CD14-positive monocyte (primary cell): Measurements from ENCODE around the gene F10. TPM values are rescaled to one million over a fixed set of nuclear protein-coding genes. Genes with fewer than 3 reads are reported as not detected.
A peak's percentile ranks its signal among the peaks of the same experiment; 100 is the strongest.

Experiments
- DNase-seq, 3 donors: peaks; one replicate each; pipeline ENCODE4 v3.0.0-alpha.2; 2011 to 2022
- H2AFZ ChIP-seq: 2 replicates; pipeline ENCODE4 v1.6.0; 2012; ENCODE audit warnings: mild to moderate bottlenecking, low read depth, low read length, inconsistent platforms; ENCODE audit not compliant: insufficient read depth, poor library complexity, severe bottlenecking
- H3K27ac ChIP-seq, 2 donors: 1 replicate in 1 of 2; 2 replicates in 1 of 2; pipeline ENCODE4 v1.5.1; 2012 to 2013; ENCODE audit warnings: low read length in 2 of 2, control low read depth in 1 of 2, inconsistent platforms in 1 of 2, low read depth in 1 of 2, mild to moderate bottlenecking in 1 of 2
- H3K27me3 ChIP-seq, 2 donors: one replicate each; pipeline versions ENCODE4 v1.6.0 to v1.6.1; 2011 to 2013; ENCODE audit warnings: low read length in 2 of 2; ENCODE audit not compliant: control insufficient read depth in 2 of 2, insufficient read depth in 2 of 2
- H3K36me3 ChIP-seq, 2 donors: replicated peaks in 1 of 2; 1 replicate in 1 of 2; 2 replicates in 1 of 2; pipeline versions ENCODE4 v1.5.1 to v1.6.1; 2012 to 2013; ENCODE audit warnings: low read length in 2 of 2, control low read depth in 1 of 2, inconsistent platforms in 1 of 2, mild to moderate bottlenecking in 1 of 2; ENCODE audit not compliant: insufficient read depth in 2 of 2, control insufficient read depth in 1 of 2
- H3K4me1 ChIP-seq, 2 donors: 1 replicate in 1 of 2; 2 replicates in 1 of 2; pipeline versions ENCODE4 v1.5.1 to v1.6.1; 2012 to 2013; ENCODE audit warnings: low read length in 2 of 2, control low read depth in 1 of 2, inconsistent platforms in 1 of 2, mild to moderate bottlenecking in 1 of 2, moderate library complexity in 1 of 2; ENCODE audit not compliant: insufficient read depth in 2 of 2, control insufficient read depth in 1 of 2
- H3K4me2 ChIP-seq: replicated peaks from 2 replicates; pipeline ENCODE3; 2012; ENCODE audit warnings: low read length, moderate library complexity, mild to moderate bottlenecking; ENCODE audit not compliant: poor library complexity, severe bottlenecking; ENCODE audit errors: extremely low read depth
- H3K4me3 ChIP-seq, 3 experiments: fragments of 200-600 bp in 1 of 3; sonication (generic) in 1 of 3; replicated peaks in 1 of 3; 1 replicate in 2 of 3; 2 replicates in 1 of 3; pipeline ENCODE4 v1.5.1; 2011 to 2013; ENCODE audit warnings: low read length in 3 of 3, mild to moderate bottlenecking in 3 of 3, control low read depth in 2 of 3, low read depth in 2 of 3, inconsistent platforms in 1 of 3, moderate library complexity in 1 of 3
- H3K79me2 ChIP-seq: 2 replicates; pipeline ENCODE4 v1.6.0; 2012; ENCODE audit warnings: mild to moderate bottlenecking, control low read depth, inconsistent platforms, low read length, moderate library complexity; ENCODE audit not compliant: insufficient read depth
- H3K9ac ChIP-seq: 2 replicates; pipeline ENCODE4 v1.6.0; 2017; ENCODE audit warnings: low read length, mild to moderate bottlenecking; ENCODE audit not compliant: insufficient read depth, poor library complexity, severe bottlenecking
- H3K9me3 ChIP-seq, 2 donors: replicated peaks in 1 of 2; 1 replicate in 1 of 2; 2 replicates in 1 of 2; pipeline versions ENCODE4 v1.5.1 to v1.6.1; 2012 to 2013; ENCODE audit warnings: low read length in 2 of 2, control low read depth in 1 of 2; ENCODE audit not compliant: control insufficient read depth in 1 of 2, insufficient read depth in 1 of 2
- H4K20me1 ChIP-seq: 2 replicates; pipeline ENCODE4 v1.6.0; 2012; ENCODE audit warnings: mild to moderate bottlenecking, low read length, control low read depth, moderate library complexity; ENCODE audit not compliant: insufficient read depth
- H3K27ac Mint-ChIP-seq, 7 donors: one replicate each; pipeline ENCODE4 v1.8.0; 2020; ENCODE audit warnings: mild to moderate bottlenecking in 7 of 7, mixed read lengths in 7 of 7, moderate library complexity in 6 of 7, inconsistent platforms in 2 of 7
- H3K27me3 Mint-ChIP-seq, 3 donors: one replicate each; pipeline ENCODE4 v1.8.0; 2021 to 2022; ENCODE audit warnings: low read depth in 3 of 3, mild to moderate bottlenecking in 3 of 3, mixed read lengths in 3 of 3, moderate library complexity in 3 of 3, inconsistent platforms in 1 of 3
- H3K36me3 Mint-ChIP-seq, 2 donors: one replicate each; pipeline ENCODE4 v1.8.0; 2020; ENCODE audit warnings: mixed read lengths in 2 of 2, inconsistent platforms in 1 of 2, mild to moderate bottlenecking in 1 of 2
- H3K4me1 Mint-ChIP-seq: one replicate; pipeline ENCODE4 v1.8.0; 2020; ENCODE audit warnings: mild to moderate bottlenecking, mixed read lengths
- H3K4me3 Mint-ChIP-seq, 2 donors: one replicate each; pipeline ENCODE4 v1.8.0; 2020; ENCODE audit warnings: mild to moderate bottlenecking in 2 of 2, mixed read lengths in 2 of 2, moderate library complexity in 1 of 2
- H3K9me3 Mint-ChIP-seq, 7 donors: one replicate each; pipeline ENCODE4 v1.8.0; 2020 to 2022; ENCODE audit warnings: mixed read lengths in 7 of 7, mild to moderate bottlenecking in 6 of 7, moderate library complexity in 6 of 7, inconsistent platforms in 2 of 7
- CTCF ChIP-seq: fragments of 200-600 bp; IDR thresholded peaks from one replicate; pipeline ENCODE4 v1.8.0; 2022; ENCODE audit warnings: antibody characterized with exemption, mild to moderate bottlenecking
- WGBS: methylation state at CpG from one replicate; pipeline ENCODE4 v1.1.5; 2013; ENCODE audit warnings: missing lambda C conversion rate; ENCODE audit not compliant: insufficient coverage; 5-methylcytosine and 5-hydroxymethylcytosine counted together
- intact Hi-C, 2 donors: fragments of 100-400 bp; cut with micrococcal nuclease; formaldehyde crosslinking; loops; one replicate each; pipeline versions ENCODE4 v1.15.0 to v1.15.1; 2023
- polyA minus RNA-seq: library from RNA; depleted of rRNA, polyadenylated mRNA; stranded (reverse); fragments of >200 nt; gene quantifications from 2 replicates; pipeline ENCODE4 v1.2.3, GENCODE V29; 2012
- polyA plus RNA-seq, 3 donors: library from polyadenylated mRNA; depleted of rRNA in 1 of 3; unstranded in 2 of 3; stranded (reverse) in 1 of 3; fragments of 300-500 nt in 2 of 3; fragments of >200 nt in 1 of 3; fragmentation: Illumina TruSeq in 2 of 3; gene quantifications; 1 replicate in 2 of 3; 2 replicates in 1 of 3; pipeline ENCODE4 v1.2.3, GENCODE V29; 2012 to 2021
- total RNA-seq, 12 experiments: library from RNA in 1 of 12; stranded (reverse) in 1 of 12; fragments of 120-200 nt in 1 of 12; gene quantifications; one replicate each; pipeline ENCODE4 v1.2.4 and lab custom pipeline; 2013 to 2026; ENCODE audit warnings: mixed read lengths in 6 of 12, inconsistent platforms in 1 of 12

Gene F10
- 0.06 TPM for total RNA-seq (2013)
- not detected for polyA plus RNA-seq
- polyA minus RNA-seq: not detected in 2 replicates
- 0 to 0.30 (median 0) reads per million in 11 experiments for total RNA-seq (lab: John Stamatoyannopoulos, UW)

GRCh38 chr13:113122550-113123225 is at the start of gene F10:
F10 (plus strand) TSS chr13:113122799; CDS start chr13:113122856, 57 bp downstream.
- Histone ChIP-seq H3K9ac (no peak within 1 kb of the TSS), H3K79me2 (no peaks in the 10 kb centered on the region), H4K20me1 (no peaks in the 10 kb centered on the region), H3K9me3 (no peaks in the 10 kb centered on the region), H3K27me3 (no peaks in the 10 kb centered on the region), H3K27ac (no peak within 1 kb of the TSS), H3K4me3 (no peak within 1 kb of the TSS), H3K4me1 (no peaks in the 10 kb centered on the region), H2AFZ (no peak within 1 kb of the TSS), H3K4me2 (no peak within 1 kb of the TSS), H3K36me3 (no peaks in the 10 kb centered on the region)
- H3K27ac Mint-ChIP-seq: no peak within 1 kb of the TSS
- DNase-seq: no peak
- no peaks in the 10 kb centered on the region for H3K36me3 Mint-ChIP-seq
- TF ChIP-seq CTCF: no peak
- WGBS: 85% methylated on average over 22 of the region's 23 CpGs
- peaks cover 7 to 12% (median 12%) of the 10 kb centered on the region in 3 donors for H3K27me3 Mint-ChIP-seq
- no peaks in the 10 kb centered on the region for H3K4me1 Mint-ChIP-seq
- H3K9me3 Mint-ChIP-seq: peaks cover 0 to 1% (median 0%) of the 10 kb centered on the region in 7 donors
- intact Hi-C loops: no loop called here
- no peak within 1 kb of the TSS for H3K4me3 Mint-ChIP-seq

GRCh38 chr13:113073942-113074341 is 48.7 kb upstream of the F10 start:
- 94% methylated on average over 10 of the region's 11 CpGs for WGBS
- Histone ChIP-seq H3K27ac (no peak overlapping the region), H4K20me1 (no peaks in the 10 kb centered on the region), H3K4me1 (no peaks in the 10 kb centered on the region), H2AFZ (no peak overlapping the region), H3K27me3 (no peaks in the 10 kb centered on the region), H3K79me2 (no peaks in the 10 kb centered on the region), H3K9me3 (peaks cover 0 to 6% of the 10 kb centered on the region in 2 donors), H3K4me3 (no peak overlapping the region), H3K4me2 (no peak overlapping the region), H3K36me3 (no peaks in the 10 kb centered on the region), H3K9ac (no peak overlapping the region)
- peaks cover 2 to 16% (median 11%) of the 10 kb centered on the region in 7 donors for H3K9me3 Mint-ChIP-seq
- intact Hi-C loops: no loop called here
- no peaks in the 10 kb centered on the region for H3K36me3 Mint-ChIP-seq
- H3K4me1 Mint-ChIP-seq: no peaks in the 10 kb centered on the region
- no peak for DNase-seq
- no peak overlapping the region for H3K4me3 Mint-ChIP-seq
- TF ChIP-seq CTCF: no peak
- no peaks in the 10 kb centered on the region for H3K27me3 Mint-ChIP-seq
- peak overlapping the region in 1 of 7 donors; percentile 44 for H3K27ac Mint-ChIP-seq
